GM15510 (cell line): ENCODE results near the gene AKR7A3.

Experiments
- POLR2A ChIP-seq: IDR thresholded peaks from 3 replicates; pipeline ENCODE4 v1.6.1; 2011; ENCODE audit warnings: borderline replicate concordance; ENCODE audit not compliant: insufficient read length; ENCODE audit errors: extremely low read depth

Gene AKR7A3

DNA sequence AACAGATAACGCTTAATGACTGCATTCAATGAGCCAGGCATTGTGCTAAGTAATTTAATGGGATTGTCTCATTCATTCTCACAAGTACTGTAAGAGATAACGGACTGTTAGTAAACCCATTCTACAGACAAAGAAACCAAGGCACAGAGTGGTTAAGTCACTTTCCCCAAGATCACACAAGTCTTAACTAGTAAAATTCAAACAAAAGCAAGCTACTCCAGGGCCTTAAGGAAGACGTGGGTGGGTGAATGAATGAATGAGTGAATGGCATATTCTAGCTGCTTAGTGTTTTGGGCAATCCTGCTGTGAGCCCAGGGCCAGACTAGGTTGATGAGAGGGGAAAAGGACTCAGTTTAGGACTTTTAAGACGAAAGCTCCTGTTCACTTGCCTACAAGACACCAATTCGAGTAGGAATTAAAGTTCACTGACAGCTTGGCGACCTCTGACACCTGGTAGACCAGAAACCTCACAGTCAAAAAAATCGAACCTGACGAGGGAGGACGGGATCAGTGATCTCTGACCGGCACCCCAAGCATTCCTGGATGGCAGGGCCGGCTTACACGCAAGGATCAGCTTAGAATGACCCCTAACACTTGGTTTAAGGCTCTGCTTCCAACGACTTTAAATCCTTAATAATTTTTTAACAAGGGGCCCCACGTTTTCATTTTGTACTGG lies 37.8 kb downstream of the AKR7A3 start:
- TF ChIP-seq POLR2A: no peak

DNA sequence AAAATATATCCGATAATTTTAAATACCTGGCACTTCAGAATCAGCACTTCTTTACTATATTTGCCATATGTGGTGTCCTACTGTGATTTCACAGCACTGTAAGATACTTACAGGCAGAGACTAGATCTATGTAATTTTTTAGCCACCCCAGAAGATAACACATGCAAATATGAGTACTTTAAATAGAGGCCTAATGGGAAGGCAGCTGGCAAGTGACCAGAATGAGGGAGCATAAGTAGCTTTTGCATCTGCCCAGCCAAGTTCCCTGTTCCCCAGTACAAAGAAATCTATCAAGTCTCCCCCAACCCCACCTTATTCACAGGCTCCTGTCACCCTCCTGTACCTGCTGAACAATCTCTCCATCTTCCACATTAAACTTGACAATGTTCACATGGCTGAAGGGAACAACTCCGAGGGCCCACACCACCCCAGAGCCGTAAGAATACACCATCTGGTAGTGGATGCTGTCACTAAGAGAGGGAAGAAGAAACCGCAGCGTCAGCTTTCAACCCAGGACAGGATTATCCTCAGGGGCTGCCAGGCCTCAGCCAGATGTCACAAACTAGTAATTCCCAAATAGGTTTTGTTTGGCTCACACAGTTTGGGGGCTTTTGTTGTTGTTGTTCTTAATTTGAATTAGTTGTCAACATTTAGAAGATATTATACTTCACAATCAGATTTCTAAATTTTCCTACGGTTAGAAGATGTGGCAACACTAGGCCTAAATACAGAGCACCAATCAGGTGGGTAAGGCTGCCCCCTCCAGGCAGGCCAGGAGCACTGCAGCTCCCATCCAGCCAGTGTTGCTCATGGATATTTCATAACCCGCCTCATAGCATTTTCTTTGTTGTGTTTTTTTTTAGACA lies 47.7 kb downstream of the AKR7A3 start:
- no peak for TF ChIP-seq POLR2A

DNA sequence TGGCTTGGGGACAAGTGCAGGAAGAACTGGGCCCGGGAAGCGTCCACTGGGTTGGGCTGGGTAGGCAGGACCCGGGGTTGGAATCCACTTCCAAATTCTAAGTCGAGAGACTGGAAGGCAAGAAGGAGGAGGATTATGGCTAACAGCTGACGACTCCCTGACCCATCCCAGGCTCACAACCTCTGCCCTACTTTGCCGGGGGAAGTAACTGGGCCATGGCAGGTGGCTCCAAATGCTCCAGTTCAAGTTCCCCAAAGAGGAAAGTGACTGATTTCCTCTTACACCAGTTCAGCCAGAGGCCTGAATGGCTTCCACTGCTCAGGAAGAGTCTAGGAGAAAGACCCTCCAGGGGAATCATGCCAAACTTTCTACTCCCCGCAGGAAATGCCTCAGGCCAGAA lies 48.7 kb downstream of the AKR7A3 start:
- TF ChIP-seq POLR2A: no peak

DNA sequence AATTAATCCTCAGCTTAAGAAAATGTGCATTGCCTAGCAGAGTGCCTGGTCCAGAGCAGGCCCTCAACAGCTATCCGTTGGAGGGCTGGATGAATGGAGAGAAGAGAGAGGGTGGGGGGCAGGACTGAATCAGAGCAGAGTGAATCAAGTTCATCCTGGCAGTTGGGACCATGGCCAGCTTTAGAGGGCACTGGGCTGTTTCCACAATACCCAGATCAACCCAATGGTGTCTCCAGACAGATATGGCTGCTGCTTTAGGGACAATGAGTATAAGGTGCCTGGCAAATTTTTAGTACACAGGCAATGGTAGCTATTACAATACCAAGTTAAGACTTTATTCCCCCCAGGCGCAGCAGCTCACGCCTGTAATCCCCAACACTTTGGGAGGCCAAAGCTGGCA lies 54.3 kb downstream of the AKR7A3 start:
- TF ChIP-seq POLR2A: no peak
